Coronary artery (tissue), 2 donors: Measurements from ENCODE around the gene SLC8A2.

Source experiments
- DNase-seq: peaks from one replicate; pipeline ENCODE4 v3.0.0-alpha.2; 2017; ENCODE audit warnings: low spot score
- H3K27ac ChIP-seq, 2 donors: fragments of 200-600 bp; sonication (generic); one replicate each; pipeline ENCODE4 v1.5.1; 2016 to 2019
- H3K4me3 ChIP-seq: fragments of 200-600 bp; sonication (generic); 2 replicates; pipeline ENCODE4 v1.5.1; 2016; ENCODE audit warnings: mild to moderate bottlenecking, moderate library complexity
- TF ChIP-seq, protein P1 (sequence below): fragments of 200-600 bp; sonication (generic); IDR thresholded peaks from one replicate; pipeline ENCODE4 v1.5.1; 2019; ENCODE audit warnings: antibody characterized with exemption

Gene SLC8A2

DNA sequence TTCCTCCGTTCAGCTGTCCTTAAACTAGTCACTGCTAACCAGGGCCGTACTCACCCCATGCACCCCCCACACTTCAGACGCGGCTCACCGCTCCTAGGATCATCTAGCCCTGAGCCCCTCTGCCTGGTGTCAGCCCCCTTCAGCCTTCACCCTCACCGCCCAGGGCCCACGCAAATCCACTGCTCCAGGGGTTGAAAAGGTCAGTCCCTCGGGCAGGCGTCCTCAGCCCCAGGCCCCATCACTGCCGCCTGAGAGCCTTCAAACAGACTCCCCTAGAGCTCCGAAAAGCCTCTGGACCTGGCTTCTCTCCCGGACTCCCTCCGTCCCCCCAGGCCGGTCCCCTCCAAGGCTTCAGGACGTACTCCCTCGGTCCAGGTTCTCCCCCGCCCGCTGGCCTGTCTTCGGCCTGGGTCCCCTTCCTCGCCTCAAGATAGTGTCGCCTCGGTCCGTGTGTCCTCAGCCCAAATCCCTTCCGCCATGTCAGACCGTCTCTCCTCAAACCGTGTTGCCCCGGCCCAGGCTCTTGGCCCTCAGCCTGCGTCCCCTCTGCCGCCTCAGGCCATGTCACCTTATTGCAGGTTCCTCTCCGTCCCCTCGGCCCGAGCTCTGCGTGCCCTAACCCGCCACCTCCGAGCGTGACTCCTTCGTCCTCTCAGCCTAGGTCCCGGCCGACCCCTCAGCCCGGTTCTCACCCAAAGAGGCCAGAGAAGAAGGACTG is 42.6 kb upstream of the SLC8A2 start:
- no peak for DNase-seq
- TF ChIP-seq, protein P1, sequence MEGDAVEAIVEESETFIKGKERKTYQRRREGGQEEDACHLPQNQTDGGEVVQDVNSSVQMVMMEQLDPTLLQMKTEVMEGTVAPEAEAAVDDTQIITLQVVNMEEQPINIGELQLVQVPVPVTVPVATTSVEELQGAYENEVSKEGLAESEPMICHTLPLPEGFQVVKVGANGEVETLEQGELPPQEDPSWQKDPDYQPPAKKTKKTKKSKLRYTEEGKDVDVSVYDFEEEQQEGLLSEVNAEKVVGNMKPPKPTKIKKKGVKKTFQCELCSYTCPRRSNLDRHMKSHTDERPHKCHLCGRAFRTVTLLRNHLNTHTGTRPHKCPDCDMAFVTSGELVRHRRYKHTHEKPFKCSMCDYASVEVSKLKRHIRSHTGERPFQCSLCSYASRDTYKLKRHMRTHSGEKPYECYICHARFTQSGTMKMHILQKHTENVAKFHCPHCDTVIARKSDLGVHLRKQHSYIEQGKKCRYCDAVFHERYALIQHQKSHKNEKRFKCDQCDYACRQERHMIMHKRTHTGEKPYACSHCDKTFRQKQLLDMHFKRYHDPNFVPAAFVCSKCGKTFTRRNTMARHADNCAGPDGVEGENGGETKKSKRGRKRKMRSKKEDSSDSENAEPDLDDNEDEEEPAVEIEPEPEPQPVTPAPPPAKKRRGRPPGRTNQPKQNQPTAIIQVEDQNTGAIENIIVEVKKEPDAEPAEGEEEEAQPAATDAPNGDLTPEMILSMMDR = no peak
- Histone ChIP-seq H3K27ac (peak overlapping the region; percentile 89 to 94), H3K4me3 (peak overlapping the region; percentile 84)

DNA sequence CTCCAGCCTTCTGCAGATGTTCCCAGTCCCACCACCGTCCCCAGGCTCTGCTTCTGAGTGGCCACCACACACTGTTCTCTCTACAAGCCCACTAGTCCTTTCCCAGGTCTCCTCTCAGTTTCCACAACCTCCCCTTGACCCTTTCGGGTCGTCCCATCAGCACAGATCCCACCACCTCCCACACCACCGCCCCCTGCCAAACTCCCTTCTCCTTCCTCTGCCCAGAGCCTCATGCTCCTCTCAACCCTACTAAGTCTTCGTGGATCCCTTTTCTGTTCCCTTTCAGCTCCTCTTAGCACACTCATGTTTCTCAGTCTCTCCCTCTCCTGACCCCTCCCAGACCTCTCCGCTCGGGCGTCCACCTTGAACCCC is 41.2 kb upstream of the SLC8A2 start:
- H3K4me3 ChIP-seq = peak overlapping the region; percentile 84
- no peak for DNase-seq
- TF ChIP-seq, protein P1 = no peak
- H3K27ac ChIP-seq = peak overlapping the region; percentile 62 to 94

- peak overlapping the region; percentile 56 to 62 for H3K27ac ChIP-seq
- TF ChIP-seq, protein P1 = no peak
- DNase-seq = no peak
- H3K4me3 ChIP-seq = peak overlapping the region; percentile 84
These were observed 40.7 kb upstream of the SLC8A2 start for GRCh38 chr19:47512183-47512947.

GRCh38 chr19:47511681-47512080 is 40.0 kb upstream of the SLC8A2 start:
- TF ChIP-seq, protein P1 = no peak
- Histone ChIP-seq H3K4me3 (peak overlapping the region; percentile 84), H3K27ac (peak overlapping the region; percentile 56 to 62)
- DNase-seq = no peak

GRCh38 chr19:47511128-47511517 is 39.4 kb upstream of the SLC8A2 start:
- Histone ChIP-seq H3K27ac (peak overlapping the region in 1 of 2 donors; percentile 62), H3K4me3 (no peak overlapping the region)
- DNase-seq = peak; percentile 71
- TF ChIP-seq, protein P1 = no peak

GRCh38 chr19:47510516-47511127 is 38.9 kb upstream of the SLC8A2 start:
- H3K4me3 ChIP-seq = no peak overlapping the region
- DNase-seq = no peak
- TF ChIP-seq, protein P1 = no peak
- peak overlapping the region; percentile 12 to 62 for H3K27ac ChIP-seq
